TTC549 (cell line): ENCODE data around the gene KPNA3.
A peak's percentile ranks its signal among the peaks of the same experiment; 100 is the strongest.
"Not testable (repeated sequence)": the region's sequence is repeated elsewhere in the genome, so short reads cannot be mapped to it uniquely, and the experiment has no call there.

Experiments
- FAIRE-seq: peaks from 2 replicates; lab custom pipeline; 2012; peaks lifted over from hg19 to GRCh38; lab: Jason Lieb, UNC

The KPNA3 gene, protein sequence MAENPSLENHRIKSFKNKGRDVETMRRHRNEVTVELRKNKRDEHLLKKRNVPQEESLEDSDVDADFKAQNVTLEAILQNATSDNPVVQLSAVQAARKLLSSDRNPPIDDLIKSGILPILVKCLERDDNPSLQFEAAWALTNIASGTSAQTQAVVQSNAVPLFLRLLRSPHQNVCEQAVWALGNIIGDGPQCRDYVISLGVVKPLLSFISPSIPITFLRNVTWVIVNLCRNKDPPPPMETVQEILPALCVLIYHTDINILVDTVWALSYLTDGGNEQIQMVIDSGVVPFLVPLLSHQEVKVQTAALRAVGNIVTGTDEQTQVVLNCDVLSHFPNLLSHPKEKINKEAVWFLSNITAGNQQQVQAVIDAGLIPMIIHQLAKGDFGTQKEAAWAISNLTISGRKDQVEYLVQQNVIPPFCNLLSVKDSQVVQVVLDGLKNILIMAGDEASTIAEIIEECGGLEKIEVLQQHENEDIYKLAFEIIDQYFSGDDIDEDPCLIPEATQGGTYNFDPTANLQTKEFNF

DNA sequence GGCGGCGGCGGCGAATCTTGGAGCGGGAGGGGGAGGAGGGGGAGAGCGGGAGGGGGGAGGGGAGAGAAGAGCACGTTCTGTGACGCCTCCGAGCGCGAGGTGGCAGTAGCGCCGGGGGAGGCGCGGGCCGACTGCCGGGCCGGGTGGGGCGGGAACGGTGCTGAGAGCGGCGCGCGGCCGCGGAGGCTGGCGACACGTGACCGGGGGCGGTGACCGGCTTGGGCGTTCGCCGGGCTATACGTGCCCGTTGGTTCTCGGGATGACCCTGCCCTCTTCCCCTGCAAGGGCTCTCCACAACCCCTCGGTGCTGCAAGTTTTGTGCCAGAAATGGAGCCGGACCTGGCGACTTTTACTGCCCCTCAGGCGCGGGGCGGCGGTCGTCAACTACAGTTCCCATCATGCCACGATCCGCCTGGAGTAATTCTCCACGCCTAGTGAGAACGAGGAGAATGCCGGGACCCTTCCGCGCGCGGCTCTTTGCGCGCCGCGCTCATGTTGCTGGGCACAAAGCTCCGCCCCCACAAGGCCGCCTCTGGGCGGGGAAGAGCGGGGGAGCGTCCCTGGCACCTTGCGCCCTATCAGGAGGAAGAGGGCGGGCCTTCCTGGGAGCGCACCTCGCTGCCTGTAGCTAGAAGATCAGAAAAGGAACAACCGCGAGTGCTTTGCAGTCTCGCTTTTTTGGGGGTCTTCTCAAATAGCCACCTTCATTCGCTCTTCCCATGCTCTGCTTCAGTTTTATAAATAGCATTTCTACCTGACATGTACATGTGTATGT is at the start of gene KPNA3:
Gene KPNA3, minus strand, starts transcription at position 133 of the 775 bp plus-strand sequence. CDS start 176 bp downstream, outside the sequence.
- FAIRE-seq, result peak; percentile 88

DNA sequence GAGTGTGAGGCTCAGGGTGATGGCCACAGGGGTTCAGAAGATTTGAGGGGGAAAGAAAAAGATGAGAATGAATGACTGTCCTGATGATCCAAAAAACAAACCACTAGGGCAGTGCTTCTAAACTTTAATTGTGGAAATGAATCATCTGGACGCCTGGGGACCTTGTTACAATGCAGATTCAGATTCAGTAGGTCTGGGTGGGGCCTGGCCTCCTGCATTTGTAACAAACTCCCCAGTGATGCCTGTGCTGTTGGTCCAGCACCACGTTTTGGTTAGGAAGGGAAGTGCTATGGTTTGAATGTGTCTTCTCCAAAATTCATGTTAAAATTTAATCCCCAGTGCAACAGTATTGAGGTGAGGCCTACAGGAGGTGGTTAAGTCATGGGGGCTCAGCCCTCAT is 49.5 kb upstream of the KPNA3 start:
- FAIRE-seq, result no peak

DNA sequence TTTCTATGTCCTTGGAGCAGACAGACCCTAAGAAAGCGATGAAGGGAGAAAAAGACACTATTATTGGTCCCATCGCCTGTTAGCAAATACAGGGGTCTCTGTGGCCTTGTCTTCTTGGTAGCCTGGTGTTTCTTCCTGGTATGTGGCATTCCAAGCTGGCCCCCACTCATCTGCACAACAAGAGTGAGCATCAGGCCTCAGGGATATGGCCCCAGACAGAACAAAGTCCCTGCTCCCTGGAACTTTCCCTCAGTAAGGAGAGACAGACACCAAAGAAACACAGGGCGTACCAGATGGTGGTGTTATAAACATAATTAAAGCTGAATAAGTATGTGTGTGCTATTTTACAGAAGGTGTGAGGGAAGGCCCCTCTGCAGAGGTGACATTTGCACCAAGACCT is 48.2 kb upstream of the KPNA3 start:
- FAIRE-seq, result no peak

DNA sequence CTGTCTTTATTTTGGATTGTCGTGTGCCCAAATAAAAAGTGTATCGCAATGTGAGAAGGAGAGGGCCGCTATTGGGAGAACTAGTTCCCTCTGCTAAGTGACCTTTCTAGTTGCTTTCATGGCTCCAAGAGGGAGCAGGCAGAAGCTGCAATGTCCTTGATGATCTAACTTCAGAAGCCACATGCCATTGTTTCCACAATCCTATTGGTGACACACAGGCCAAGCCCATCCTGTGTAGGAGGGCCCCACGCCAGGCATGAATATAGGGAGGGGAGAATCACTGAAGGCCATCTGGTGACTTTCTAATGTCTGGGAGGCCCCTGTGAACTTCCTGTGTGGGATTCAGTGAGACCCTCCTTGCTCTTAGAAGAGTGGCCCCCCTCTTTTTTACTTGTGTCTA is 47.8 kb upstream of the KPNA3 start:
- no peak for FAIRE-seq

DNA sequence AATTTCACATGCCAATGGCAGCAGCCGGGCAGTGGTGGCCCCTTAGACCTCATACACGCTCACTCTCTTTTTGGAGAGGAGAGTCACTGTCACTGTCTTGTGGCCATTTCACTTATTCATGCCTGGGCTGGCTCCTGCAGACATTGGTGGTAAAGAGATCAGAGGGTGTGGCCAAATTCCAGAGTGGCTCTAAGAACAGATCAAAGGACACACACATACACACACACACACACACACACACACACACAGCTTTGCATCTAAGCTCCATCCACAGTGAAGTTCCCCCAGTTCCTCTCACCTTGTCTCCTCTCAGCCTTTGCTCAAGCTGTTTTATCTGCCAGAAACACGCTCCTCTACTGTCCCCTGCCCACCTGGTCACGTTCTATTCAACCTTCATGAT is 46.5 kb upstream of the KPNA3 start:
- FAIRE-seq, result no peak

DNA sequence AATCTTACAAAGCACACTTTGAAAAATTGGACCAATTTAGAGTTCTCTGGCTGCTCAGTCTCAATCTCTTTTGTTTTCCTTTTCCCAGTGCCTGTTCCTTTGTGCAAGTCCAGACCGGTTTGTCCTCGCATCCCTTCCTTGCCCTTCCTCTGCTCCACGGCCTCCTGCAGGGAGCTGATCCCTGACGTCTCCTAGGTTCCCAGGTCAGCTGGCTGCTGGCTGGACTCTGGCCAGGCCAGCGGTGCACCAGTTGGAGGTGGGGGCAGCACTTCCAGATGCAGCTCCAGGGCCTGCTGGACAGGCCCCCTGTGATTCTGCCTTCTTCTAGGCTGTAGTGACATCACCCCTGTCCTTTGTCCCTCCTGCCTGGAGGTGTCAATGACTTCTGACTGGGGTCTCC is 44.0 kb upstream of the KPNA3 start:
- no peak for FAIRE-seq

DNA sequence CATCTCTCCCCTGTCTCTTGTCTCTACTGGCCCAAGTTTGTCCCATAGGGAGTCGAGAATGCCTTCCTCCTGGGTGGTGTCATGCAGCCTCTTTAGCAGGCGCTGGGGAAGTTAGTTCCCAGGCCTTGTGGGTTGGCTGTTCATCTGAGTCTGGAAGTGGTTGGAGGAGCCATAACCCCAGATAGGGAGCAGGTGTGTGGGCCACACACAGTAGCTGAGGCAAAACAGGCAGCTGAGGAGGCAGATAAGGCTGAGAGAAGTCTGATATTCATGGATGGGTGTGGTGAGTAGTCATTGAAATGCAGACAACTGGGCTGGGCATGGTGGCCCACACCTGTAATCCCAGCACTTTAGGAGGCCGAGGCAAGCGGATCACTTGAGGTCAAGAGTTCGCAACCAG is 40.9 kb upstream of the KPNA3 start:
- no peak for FAIRE-seq

DNA sequence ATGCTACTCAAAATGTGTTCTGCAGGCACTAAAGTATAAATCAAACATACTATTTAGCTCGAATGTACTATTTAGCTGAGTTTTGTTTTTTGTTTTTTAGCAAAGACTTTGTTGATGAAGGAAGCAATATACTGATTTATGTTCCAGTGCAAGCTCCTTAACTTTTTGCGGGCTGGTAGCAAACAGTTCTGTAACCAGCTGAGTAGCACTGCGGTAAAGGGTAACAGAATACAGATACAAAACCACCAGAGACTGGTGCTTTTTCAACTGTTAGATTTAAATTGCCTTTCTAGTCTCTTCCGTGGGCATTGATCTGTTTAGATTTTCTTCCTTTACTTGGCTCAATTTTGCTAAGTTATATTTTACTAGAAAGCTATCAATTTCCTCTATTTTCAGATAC is 39.0 kb upstream of the KPNA3 start:
- no peak for FAIRE-seq

DNA sequence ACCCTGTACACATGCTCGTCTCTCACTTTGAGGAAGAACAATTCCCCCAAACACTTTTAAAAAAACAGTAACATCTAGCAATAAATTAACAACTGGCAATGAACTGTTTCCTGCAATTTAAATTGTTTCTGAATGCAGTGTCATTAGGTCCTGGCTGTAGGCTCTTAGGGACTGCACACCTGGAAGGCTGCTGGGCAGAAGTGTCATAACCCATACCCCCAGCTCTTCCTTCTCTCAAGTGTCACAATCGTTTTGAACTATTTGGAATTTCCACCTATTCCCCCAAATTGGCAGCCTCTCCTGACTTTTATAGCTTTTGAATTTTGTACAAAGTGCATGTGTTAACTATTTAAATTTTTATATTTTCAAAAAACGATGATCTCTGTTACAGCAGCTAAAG is 38.2 kb upstream of the KPNA3 start:
- FAIRE-seq, result no peak

DNA sequence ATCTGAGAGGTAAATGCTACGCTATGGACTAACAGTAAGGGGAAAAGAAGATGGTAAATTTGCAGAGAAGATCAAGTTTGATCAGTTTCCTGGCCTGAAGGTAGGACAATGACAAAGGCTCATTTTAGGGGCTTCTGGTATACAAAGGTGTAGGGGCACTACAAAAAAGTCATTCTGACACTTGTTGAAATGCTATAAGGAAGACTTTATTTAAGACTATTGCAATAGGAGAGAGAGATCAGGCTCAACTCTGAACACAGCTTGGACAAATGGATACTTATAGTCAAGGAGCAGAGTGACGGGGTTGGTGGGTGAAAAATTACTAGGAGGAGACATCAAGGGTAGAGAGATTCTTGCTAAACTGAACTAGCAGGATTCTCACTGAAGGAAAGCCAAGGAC is 37.2 kb upstream of the KPNA3 start:
- no peak for FAIRE-seq

DNA sequence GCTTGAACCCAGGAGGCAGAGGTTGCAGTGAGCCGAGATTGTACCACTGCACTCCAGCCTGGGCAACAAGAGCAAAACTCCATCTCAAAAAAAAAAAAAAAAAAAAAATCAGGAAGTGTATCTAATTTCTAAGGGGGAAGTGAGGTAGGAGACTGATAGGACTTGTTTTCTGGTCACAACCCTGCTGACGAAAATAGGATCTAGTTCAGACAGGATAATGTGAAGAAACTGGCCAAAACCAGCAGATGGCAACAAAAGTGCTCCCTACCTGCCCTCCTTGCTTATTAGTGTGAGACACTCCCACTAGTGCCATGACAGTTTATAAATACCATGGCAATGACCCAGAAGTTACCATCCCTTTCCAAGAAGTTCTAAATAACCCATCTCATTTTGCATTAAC is 36.0 kb upstream of the KPNA3 start:
- no peak for FAIRE-seq

DNA sequence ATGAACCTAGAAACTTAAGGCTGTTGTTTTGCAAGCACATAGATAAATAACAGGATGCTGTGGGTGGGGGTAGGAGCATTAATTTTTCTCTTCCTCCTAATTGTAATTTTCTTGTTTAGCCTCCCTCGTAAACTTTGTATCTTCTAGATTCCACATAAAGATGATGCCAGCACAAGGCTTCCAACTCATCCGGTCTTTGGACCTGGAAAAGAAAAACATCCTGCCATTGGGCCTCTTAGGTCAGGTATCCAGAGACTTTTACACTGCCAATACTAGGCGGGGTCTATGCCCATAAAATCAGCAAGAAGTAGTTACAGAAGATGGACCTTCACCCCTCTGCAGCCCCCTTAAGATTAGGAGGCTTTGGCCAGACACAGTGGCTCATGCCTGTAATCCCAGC is 35.4 kb upstream of the KPNA3 start:
- no peak for FAIRE-seq

DNA sequence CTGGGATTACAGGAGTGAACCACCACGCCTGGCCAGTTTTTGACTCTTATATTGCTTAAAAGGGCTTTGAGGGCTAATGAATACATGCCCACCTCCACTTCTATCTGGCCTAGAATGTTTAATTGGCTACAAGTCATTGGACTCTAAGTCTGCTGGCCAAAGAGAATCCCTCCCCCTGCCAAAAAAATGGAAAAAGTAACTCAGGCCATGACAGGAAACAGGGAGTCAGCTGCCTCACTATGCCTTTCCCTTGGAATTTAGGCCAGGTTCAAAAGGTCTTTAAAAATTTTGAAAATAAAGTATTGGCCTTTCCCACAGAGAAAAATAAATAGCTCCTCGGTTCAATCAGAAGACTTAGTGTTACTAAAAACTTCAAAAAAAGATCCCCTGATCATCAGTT is 34.9 kb upstream of the KPNA3 start:
- FAIRE-seq, result no peak

DNA sequence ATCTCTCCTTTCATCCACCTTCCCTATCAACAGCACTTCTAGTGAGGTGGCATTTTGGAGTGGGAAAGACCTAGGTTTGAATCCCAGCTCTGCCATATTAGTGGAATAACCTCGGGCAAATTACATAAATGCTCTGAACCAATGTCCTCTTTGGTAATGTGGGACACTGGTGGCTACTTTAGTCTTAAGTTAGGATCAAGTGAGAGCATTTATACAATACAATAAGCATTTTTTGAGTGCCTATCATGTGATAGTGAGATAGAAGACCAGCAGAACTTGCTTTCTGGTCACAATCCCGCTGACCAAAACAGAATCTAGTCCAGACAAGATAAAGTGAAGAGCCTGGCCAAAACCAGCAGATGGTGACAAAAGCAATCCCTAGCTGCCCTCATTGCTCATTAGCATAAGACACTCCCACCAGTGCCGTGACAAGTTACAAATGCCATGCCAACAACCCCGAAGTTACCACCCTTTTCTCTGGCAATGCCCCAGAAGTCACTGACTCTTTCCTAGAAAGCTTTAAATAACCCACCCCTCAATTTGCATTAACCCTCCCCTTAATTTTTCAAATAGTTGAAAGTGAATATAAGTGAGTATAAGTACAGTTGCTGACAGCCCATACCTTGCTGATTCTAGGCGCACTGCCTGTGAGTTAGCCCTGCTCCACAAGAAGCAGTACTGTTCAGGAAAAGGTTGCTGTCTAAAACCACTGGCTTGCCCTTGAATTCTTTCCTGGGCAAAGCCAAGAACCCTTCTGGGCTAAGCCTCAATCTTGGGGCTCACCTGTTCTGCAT is 28.9 kb upstream of the KPNA3 start:
- FAIRE-seq, result no peak

DNA sequence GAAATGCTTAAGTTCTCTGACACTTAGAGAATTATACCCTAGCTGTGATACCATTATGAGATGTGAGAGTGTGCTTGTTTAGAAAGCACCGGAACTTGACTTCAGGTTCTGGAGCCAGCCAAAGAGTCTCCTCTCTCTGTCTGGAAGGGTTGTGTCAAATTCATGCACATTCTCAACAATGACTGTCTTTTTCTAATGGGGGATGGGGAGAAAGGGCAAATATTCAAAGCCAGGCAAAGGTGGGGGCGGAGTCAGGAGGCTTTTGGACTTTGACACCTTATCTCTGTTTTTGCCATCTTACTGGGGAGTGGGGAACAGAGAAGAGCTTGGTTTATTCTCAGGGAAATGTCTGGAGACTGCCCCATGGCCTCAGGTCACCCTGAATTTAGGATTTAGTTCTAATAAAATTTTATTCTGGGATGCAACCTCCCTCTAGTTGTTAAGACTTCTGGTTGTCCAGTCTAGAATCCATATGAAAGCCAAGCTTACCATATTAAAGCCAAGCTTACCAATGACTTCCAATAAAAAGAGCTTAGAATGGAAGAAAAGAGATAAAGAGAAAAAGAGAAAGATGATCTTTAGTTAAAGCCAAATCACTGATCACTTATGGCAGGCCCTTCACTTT is 28.2 kb upstream of the KPNA3 start:
- FAIRE-seq, result no peak

DNA sequence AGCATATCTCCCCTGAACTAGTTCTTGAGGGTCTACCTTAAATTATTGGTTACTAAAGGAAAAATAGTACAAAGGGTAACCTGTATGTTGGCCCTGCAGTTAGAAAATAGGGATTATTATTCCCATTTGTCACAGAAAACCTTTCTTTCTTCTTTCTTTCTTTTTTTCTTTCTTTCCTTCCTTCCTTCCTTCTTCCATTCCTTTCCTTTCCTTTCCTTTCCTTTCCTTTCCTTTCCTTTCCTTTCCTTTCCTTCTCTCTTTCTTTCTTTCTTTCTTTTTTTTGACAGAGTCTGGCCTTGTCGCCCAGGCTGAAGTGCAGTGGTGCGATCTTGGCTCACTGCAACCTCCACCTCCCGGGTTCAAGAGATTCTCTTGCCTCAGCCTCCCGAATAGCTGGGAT is 23.6 kb upstream of the KPNA3 start:
- FAIRE-seq, result not testable (repeated sequence)

DNA sequence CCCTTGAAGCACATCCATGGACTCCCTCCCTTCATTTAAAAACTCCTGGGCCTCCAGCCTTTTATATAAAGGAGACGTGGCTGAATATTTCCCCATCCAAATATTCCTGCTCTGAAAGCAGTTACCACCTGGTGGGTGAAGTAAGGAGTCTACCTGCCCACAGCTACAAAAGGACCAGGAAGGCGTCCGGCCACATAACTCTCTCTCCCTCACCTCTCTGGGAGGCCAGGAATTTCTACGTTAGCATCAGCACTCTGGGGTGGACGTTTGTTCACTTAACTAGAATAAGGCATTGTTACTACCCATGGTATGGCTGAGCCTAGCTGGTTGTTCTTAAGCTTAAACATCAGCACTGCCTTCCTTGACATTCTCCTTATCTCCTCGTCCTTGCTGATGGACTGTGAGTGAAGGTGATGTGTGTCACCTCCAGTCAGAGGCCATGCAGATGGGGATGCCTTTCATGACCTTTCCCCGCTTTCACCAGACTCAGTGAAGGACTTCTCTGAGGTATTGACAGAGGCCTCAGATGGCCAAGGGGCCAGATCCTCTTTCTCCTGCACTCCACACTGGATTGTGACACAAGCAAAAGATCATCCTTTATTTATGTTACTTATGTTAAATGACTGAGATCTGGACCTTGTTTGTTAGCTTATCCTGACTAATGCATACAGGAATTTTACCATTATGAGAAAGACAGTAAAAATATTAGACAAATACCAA is 22.2 kb upstream of the KPNA3 start:
- FAIRE-seq, result no peak

DNA sequence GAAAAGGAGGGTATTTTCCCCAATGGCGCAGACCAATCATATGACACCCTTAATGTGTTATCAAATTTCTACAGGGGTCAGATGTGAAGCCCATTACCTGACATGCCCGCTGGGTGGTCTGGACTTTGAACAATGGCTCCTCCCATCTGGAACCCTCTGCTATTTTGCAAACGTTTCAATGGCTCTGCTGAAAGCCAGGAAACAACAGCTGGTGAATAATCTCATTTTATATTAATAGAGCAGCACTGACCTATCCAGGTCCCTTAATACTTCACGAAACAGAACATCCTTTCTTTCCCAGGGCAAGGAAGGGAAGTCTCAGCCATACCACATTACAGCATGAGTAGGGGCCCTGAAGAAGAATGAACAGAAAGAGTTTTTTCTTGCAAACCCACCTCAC is 20.3 kb upstream of the KPNA3 start:
- FAIRE-seq, result no peak

DNA sequence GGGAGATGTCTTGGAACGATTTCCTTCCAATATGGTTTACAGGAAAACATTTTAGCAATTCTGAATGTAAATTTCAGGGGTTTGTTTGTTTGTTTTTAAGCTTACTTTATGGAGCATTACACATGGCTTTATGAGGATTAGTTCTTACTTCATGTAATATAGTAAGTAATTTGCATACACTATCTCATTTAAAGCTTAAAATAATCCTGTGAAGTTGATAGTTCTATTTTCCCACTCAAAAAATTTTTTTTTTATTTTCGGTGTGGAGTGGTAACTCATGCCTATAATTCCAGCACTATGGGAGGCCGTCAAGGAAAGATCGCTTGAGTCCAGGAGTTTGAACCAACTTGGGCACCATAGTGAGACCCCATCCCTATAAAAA is 19.0 kb upstream of the KPNA3 start:
- no peak for FAIRE-seq

DNA sequence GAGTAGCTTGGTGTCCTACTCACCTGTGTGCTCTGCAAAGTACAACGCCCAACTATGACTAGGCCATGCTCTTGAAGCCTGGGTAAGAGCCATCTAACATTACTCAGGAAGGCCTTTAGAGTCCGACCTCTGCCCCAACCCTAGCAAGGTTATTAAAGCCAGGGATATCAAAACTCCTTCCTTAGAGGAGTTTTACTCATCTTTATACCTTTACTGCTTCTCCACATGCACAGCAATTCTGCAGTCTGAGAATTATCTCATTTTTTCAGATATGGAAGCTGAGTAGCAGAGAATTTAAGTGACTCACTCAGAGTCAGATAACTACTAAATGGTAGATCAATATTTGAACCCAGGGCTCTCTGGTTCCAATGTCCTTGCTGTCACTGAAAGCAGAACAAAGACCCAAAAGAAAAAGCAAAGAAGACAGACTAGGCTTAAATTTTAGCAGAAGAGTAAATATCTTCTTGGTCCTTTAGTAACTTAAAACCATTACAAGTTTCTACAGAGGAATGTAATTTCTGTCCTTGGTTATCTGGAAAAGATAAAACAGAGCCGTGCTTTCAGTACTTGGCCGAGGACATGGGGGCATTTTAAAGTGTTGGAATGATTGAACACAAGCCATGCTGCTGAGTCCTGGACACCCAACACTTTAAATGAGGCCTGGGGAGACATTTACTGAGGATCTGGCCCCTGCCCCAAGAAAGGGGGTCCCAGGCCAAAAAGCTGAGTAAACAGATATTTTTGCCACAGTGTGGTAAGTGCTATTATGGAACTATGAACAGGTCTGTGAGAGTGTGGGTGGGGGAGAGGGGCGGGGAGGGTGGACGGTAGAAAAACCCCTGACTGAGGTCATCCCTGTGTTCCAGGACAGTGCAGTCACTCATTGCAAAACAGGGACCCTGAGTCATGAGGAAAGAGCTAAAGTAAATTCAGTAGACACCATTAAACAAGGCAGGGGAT is 18.4 kb upstream of the KPNA3 start:
- FAIRE-seq, result no peak
